H9 (cell line): ENCODE measurements around the gene GDF15. TPM values are rescaled to one million over a fixed set of nuclear protein-coding genes. Genes with fewer than 3 reads are reported as not detected.
A peak's percentile ranks its signal among the peaks of the same experiment; 100 is the strongest.

Source experiments
- DNase-seq: peaks from one replicate; pipeline ENCODE4 v3.0.0-alpha.2; 2017
- H2AFZ ChIP-seq: one replicate; pipeline ENCODE4 v1.6.1; 2013; ENCODE audit warnings: mild to moderate bottlenecking, low read length, control low read depth, moderate library complexity
- H2AK5ac ChIP-seq: 2 replicates; pipeline ENCODE4 v1.6.1; 2013; ENCODE audit warnings: low read length, control low read depth, mixed read lengths; ENCODE audit not compliant: insufficient read length
- H2BK120ac ChIP-seq: one replicate; pipeline ENCODE4 v1.6.1; 2013; ENCODE audit warnings: low read depth, mild to moderate bottlenecking, low read length, control low read depth, inconsistent platforms; ENCODE audit not compliant: poor library complexity, severe bottlenecking
- H2BK12ac ChIP-seq: 2 replicates; pipeline ENCODE4 v1.6.1; 2013; ENCODE audit warnings: low read length, control low read depth, mixed read lengths, low read depth; ENCODE audit not compliant: insufficient read length
- H2BK15ac ChIP-seq: 2 replicates; pipeline ENCODE4 v1.6.1; 2013; ENCODE audit warnings: low read depth, low read length, control low read depth
- H2BK20ac ChIP-seq: one replicate; pipeline ENCODE4 v1.6.1; 2013; ENCODE audit warnings: low read depth, mild to moderate bottlenecking, low read length, control low read depth, inconsistent platforms; ENCODE audit not compliant: poor library complexity, severe bottlenecking
- H2BK5ac ChIP-seq: 2 replicates; pipeline ENCODE4 v1.6.1; 2013; ENCODE audit warnings: low read length, control low read depth, mixed read lengths; ENCODE audit not compliant: insufficient read length
- H3K14ac ChIP-seq: 2 replicates; pipeline ENCODE4 v1.6.1; 2013; ENCODE audit warnings: low read length, control low read depth; ENCODE audit not compliant: insufficient read depth
- H3K18ac ChIP-seq: 2 replicates; pipeline ENCODE4 v1.6.1; 2013; ENCODE audit warnings: low read depth, mild to moderate bottlenecking, mixed read lengths, low read length, control low read depth; ENCODE audit not compliant: insufficient read length
- H3K23ac ChIP-seq: 2 replicates; pipeline ENCODE4 v1.6.1; 2013; ENCODE audit warnings: low read length, control low read depth, mixed read lengths, low read depth; ENCODE audit not compliant: insufficient read length
- H3K23me2 ChIP-seq: 2 replicates; pipeline ENCODE4 v1.6.1; 2013; ENCODE audit warnings: low read depth, mild to moderate bottlenecking, mixed read lengths, low read length, control low read depth; ENCODE audit not compliant: insufficient read length, poor library complexity, severe bottlenecking
- H3K27ac ChIP-seq: 2 replicates; pipeline ENCODE4 v1.5.1; 2013; ENCODE audit warnings: low read length, control low read depth, mixed read lengths, low read depth; ENCODE audit not compliant: insufficient read length
- H3K27me3 ChIP-seq: 2 replicates; pipeline ENCODE4 v1.6.1; 2013; ENCODE audit warnings: low read length, control low read depth, inconsistent platforms; ENCODE audit not compliant: insufficient read depth
- H3K4ac ChIP-seq: 2 replicates; pipeline ENCODE4 v1.6.1; 2013; ENCODE audit warnings: low read depth, mild to moderate bottlenecking, control low read depth, inconsistent platforms, low read length, moderate library complexity
- H3K4me1 ChIP-seq: 2 replicates; pipeline ENCODE4 v1.6.1; 2013; ENCODE audit warnings: low read length, control low read depth, inconsistent platforms; ENCODE audit not compliant: insufficient read depth
- H3K4me2 ChIP-seq: 2 replicates; pipeline ENCODE4 v1.6.1; 2013; ENCODE audit warnings: low read length, control low read depth, mixed read lengths; ENCODE audit not compliant: insufficient read length, insufficient read depth
- H3K56ac ChIP-seq: 2 replicates; pipeline ENCODE4 v1.6.1; 2013; ENCODE audit warnings: low read depth, mild to moderate bottlenecking, mixed read lengths, low read length, control low read depth; ENCODE audit not compliant: insufficient read length
- H3K79me1 ChIP-seq: 2 replicates; pipeline ENCODE4 v1.6.1; 2013; ENCODE audit warnings: low read depth, mild to moderate bottlenecking, moderate library complexity, low read length, control low read depth, inconsistent platforms; ENCODE audit not compliant: insufficient read depth, poor library complexity, severe bottlenecking
- H3K79me2 ChIP-seq: 2 replicates; pipeline ENCODE4 v1.6.1; 2013; ENCODE audit warnings: low read length, control low read depth, inconsistent platforms; ENCODE audit not compliant: insufficient read depth
- H3K9ac ChIP-seq: 2 replicates; pipeline ENCODE4 v1.6.1; 2013; ENCODE audit warnings: low read length, control low read depth, mixed read lengths; ENCODE audit not compliant: insufficient read length; ENCODE audit errors: extremely low read depth
- H3K9me3 ChIP-seq: one replicate; pipeline ENCODE4 v1.6.1; 2013; ENCODE audit warnings: low read depth, low read length, inconsistent platforms; ENCODE audit not compliant: control insufficient read depth
- H3T11ph ChIP-seq: one replicate; pipeline ENCODE4 v1.6.1; 2013; ENCODE audit warnings: mild to moderate bottlenecking, low read length, control low read depth, inconsistent platforms
- H4K20me1 ChIP-seq: one replicate; pipeline ENCODE4 v1.6.1; 2013; ENCODE audit not compliant: control insufficient read depth, insufficient read length, insufficient read depth
- H4K5ac ChIP-seq: 2 replicates; pipeline ENCODE4 v1.6.1; 2013; ENCODE audit warnings: low read depth, mild to moderate bottlenecking, mixed read lengths, low read length, control low read depth; ENCODE audit not compliant: insufficient read length
- H4K8ac ChIP-seq: replicated peaks from 2 replicates; pipeline ENCODE4 v1.6.1; 2013; ENCODE audit warnings: low read length, control low read depth, mixed read lengths, low read depth; ENCODE audit not compliant: insufficient read length
- H4K91ac ChIP-seq: 2 replicates; pipeline ENCODE4 v1.6.1; 2013; ENCODE audit warnings: low read depth, mild to moderate bottlenecking, moderate library complexity, mixed read lengths, low read length, control low read depth; ENCODE audit not compliant: insufficient read length
- H3K27ac Mint-ChIP-seq, 3 experiments: 2 replicates in 2 of 3; 3 replicates in 1 of 3; pipeline ENCODE4 v1.8.0; 2020 to 2021; ENCODE audit warnings: mixed read lengths in 3 of 3, mild to moderate bottlenecking in 1 of 3, moderate library complexity in 1 of 3
- H3K27me3 Mint-ChIP-seq: 2 replicates; pipeline ENCODE4 v1.8.0; 2021; ENCODE audit warnings: low read depth, mild to moderate bottlenecking, moderate library complexity, mixed read lengths
- H3K36me3 Mint-ChIP-seq, 3 experiments: 2 replicates in 2 of 3; 3 replicates in 1 of 3; pipeline ENCODE4 v1.8.0; 2020 to 2021; ENCODE audit warnings: low read depth in 3 of 3, mixed read lengths in 3 of 3; ENCODE audit not compliant: insufficient read depth in 1 of 3
- H3K4me1 Mint-ChIP-seq, 2 experiments: 2 replicates each; pipeline ENCODE4 v1.8.0; 2020; ENCODE audit warnings: mixed read lengths in 2 of 2
- H3K4me3 Mint-ChIP-seq, 2 experiments: 2 replicates in 1 of 2; 3 replicates in 1 of 2; pipeline ENCODE4 v1.8.0; 2020 to 2021; ENCODE audit warnings: mild to moderate bottlenecking in 2 of 2, mixed read lengths in 2 of 2, moderate library complexity in 1 of 2
- H3K9me3 Mint-ChIP-seq, 2 experiments: 2 replicates in 1 of 2; 3 replicates in 1 of 2; pipeline ENCODE4 v1.8.0; 2020; ENCODE audit warnings: mild to moderate bottlenecking in 2 of 2, mixed read lengths in 2 of 2, moderate library complexity in 1 of 2
- WGBS: extraction: QIAGEN DNeasy Blood & Tissue Kit; methylation state at CpG from one replicate; pipeline ENCODE4 v1.1.7; 2013; ENCODE audit warnings: missing lambda C conversion rate, low lambda C conversion rate, mixed read lengths; ENCODE audit not compliant: insufficient read length; ENCODE audit errors: extremely low coverage; 5-methylcytosine and 5-hydroxymethylcytosine counted together
- total RNA-seq: library from RNA; stranded (reverse); gene quantifications from 2 replicates; pipeline ENCODE4 v1.2.1, GENCODE V29; 2021
- TF ChIP-seq, protein P1 (sequence below): fragments of 200-600 bp; sonication (generic); conservative IDR thresholded peaks from 3 replicates; pipeline ENCODE4 v1.8.0; 2021; ENCODE audit warnings: antibody characterized with exemption, mild to moderate bottlenecking

GDF15 gene
- total RNA-seq, 1 experiment from 2014 or later = 5.7 TPM

DNA sequence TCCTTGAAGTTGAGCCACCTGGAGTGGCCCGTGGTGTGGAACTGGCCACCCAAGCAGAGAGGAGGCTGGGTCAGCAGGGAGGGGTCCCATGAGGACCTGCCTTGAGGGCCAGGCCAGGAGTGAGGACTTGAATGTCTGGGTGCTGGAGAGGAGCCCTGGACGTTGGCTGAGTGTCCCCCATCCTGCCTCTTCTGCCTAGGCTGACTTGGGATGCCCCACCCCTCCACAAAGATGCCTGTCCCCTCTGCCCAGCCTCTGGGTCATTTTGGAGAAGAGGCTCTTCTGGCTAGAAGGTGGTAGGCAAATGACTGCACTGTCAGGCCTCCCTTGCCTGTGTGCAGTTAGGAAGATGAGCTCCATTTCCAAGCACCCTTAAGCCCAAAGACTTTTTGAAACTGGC, 35.0 kb downstream of the GDF15 start:
- Histone ChIP-seq H3K27ac (no peak overlapping the region), H2AFZ (no peak overlapping the region)

More for the DNA sequence above, 35.0 kb downstream of the GDF15 start:
- no peak overlapping the region; the same call in 1 of the 2 replicates for H3K14ac ChIP-seq
- no peak overlapping the region for H2BK12ac ChIP-seq
- no peak overlapping the region for H3K4me2 ChIP-seq
- no peak overlapping the region for H2BK120ac ChIP-seq
- H2BK15ac ChIP-seq = no peak overlapping the region
- H3K9me3 ChIP-seq = no peaks in the 10 kb centered on the region
- H3K79me1 ChIP-seq = no peaks in the 10 kb centered on the region
- H4K8ac ChIP-seq = no peak overlapping the region
- no peak overlapping the region for H3K4ac ChIP-seq
- no peaks in the 10 kb centered on the region for H4K20me1 ChIP-seq
- H2AK5ac ChIP-seq = no peak overlapping the region
- Mint-ChIP-seq H3K4me3 (peak overlapping the region; percentile 72 to 83; a peak in 4 of 5 replicates), H3K4me1 (peaks cover 49 to 65% of the 10 kb centered on the region in 2 experiments), H3K9me3 (no peaks in the 10 kb centered on the region; a peak in 2 of 5 replicates), H3K27me3 (peaks cover 53% of the 10 kb centered on the region), H3K27ac (no peak overlapping the region), H3K36me3 (peaks cover 0 to 5% (median 0%) of the 10 kb centered on the region in 3 experiments; a peak in 1 of 7 replicates)
- no peak overlapping the region for H2BK20ac ChIP-seq
- no CpG with 5 or more reads among the region's 2 CpGs for WGBS
- H3K23me2 ChIP-seq = peaks cover 14% of the 10 kb centered on the region
- no peak overlapping the region for H3K23ac ChIP-seq
- no peak overlapping the region for H2BK5ac ChIP-seq
- H4K5ac ChIP-seq = no peak overlapping the region
- no peak for DNase-seq
- H3K27me3 ChIP-seq = no peaks in the 10 kb centered on the region; the same call in 1 of the 2 replicates
- H3K56ac ChIP-seq = no peak overlapping the region
- no peak overlapping the region for H3K18ac ChIP-seq
- no peak overlapping the region for H3K9ac ChIP-seq
- no peak overlapping the region for H4K91ac ChIP-seq
- TF ChIP-seq, protein P1, sequence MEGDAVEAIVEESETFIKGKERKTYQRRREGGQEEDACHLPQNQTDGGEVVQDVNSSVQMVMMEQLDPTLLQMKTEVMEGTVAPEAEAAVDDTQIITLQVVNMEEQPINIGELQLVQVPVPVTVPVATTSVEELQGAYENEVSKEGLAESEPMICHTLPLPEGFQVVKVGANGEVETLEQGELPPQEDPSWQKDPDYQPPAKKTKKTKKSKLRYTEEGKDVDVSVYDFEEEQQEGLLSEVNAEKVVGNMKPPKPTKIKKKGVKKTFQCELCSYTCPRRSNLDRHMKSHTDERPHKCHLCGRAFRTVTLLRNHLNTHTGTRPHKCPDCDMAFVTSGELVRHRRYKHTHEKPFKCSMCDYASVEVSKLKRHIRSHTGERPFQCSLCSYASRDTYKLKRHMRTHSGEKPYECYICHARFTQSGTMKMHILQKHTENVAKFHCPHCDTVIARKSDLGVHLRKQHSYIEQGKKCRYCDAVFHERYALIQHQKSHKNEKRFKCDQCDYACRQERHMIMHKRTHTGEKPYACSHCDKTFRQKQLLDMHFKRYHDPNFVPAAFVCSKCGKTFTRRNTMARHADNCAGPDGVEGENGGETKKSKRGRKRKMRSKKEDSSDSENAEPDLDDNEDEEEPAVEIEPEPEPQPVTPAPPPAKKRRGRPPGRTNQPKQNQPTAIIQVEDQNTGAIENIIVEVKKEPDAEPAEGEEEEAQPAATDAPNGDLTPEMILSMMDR = no peak
- no peak overlapping the region for H3T11ph ChIP-seq
- peaks cover 8% of the 10 kb centered on the region; the same call in 1 of the 2 replicates for H3K4me1 ChIP-seq
- no peaks in the 10 kb centered on the region for H3K79me2 ChIP-seq
